HG02571 (cell line): ENCODE data around the gene IGFLR1.

Experiments
- ATAC-seq: cut with Tn5 transposase; IDR thresholded peaks from one replicate; pipeline ENCODE4 v1.9.1; 2021; ENCODE audit warnings: mild to moderate bottlenecking, moderate library complexity; ENCODE audit not compliant: unreplicated experiment

Gene IGFLR1

GRCh38 chr19:35742121-35742724, at the start of gene IGFLR1:
TSS of gene IGFLR1 (minus strand) at chr19:35742452. CDS start at chr19:35741180, 1,272 bp downstream.
- no peak for ATAC-seq

- no peak for ATAC-seq
These were observed 49.6 kb upstream of the IGFLR1 start for GRCh38 chr19:35791814-35792279.

- no peak for ATAC-seq
These were observed 48.9 kb upstream of the IGFLR1 start for GRCh38 chr19:35790981-35791813.

GRCh38 chr19:35789978-35790944, 48.0 kb upstream of the IGFLR1 start:
- no peak for ATAC-seq

GRCh38 chr19:35789195-35789977, 47.1 kb upstream of the IGFLR1 start:
- no peak for ATAC-seq

- ATAC-seq = no peak
These were observed 46.1 kb upstream of the IGFLR1 start for GRCh38 chr19:35788205-35788960.

GRCh38 chr19:35787227-35787799, 45.1 kb upstream of the IGFLR1 start:
- ATAC-seq = no peak

- no peak for ATAC-seq
These were observed 44.3 kb upstream of the IGFLR1 start for GRCh38 chr19:35786299-35787160.

GRCh38 chr19:35785339-35785627, 43.0 kb upstream of the IGFLR1 start:
- no peak for ATAC-seq

GRCh38 chr19:35784503-35785338, 42.5 kb upstream of the IGFLR1 start:
- no peak for ATAC-seq

GRCh38 chr19:35783469-35784434, 41.5 kb upstream of the IGFLR1 start:
- ATAC-seq = no peak

GRCh38 chr19:35782589-35782988, 40.3 kb upstream of the IGFLR1 start:
- no peak for ATAC-seq

- no peak for ATAC-seq
These were observed 39.4 kb upstream of the IGFLR1 start for GRCh38 chr19:35781650-35782049.

GRCh38 chr19:35780717-35781116, 38.5 kb upstream of the IGFLR1 start:
- ATAC-seq = no peak

- ATAC-seq = no peak
These were observed 37.8 kb upstream of the IGFLR1 start for GRCh38 chr19:35780058-35780457.

- no peak for ATAC-seq
These were observed 36.8 kb upstream of the IGFLR1 start for GRCh38 chr19:35779033-35779432.

- ATAC-seq = no peak
These were observed 35.7 kb upstream of the IGFLR1 start for GRCh38 chr19:35777961-35778360.
